ENCODE data around the gene KLF9.

GRCh38 chr9:70389621-70390266 lies 24.7 kb downstream of the KLF9 start:
- no peak for TF ChIP-seq CTCF (IDR thresholded peaks at IDR 0.05)
- no peak for TF ChIP-seq POLR2A (IDR thresholded peaks at IDR 0.05)
